ENCODE data around the gene CAMK1D.

CAMK1D gene

GRCh38 chr10:12659706-12660105 is 310.4 kb downstream of the CAMK1D start:
- no peaks in the 10 kb centered on the region for H3K27me3 ChIP-seq (ENCODE audit: insufficient read depth, low read depth, severe bottlenecking)
- no peak for DNase-seq

GRCh38 chr10:12660812-12661211 is 311.5 kb downstream of the CAMK1D start:
- H3K9me3 ChIP-seq (ENCODE audit: severe bottlenecking), result no peaks in the 10 kb centered on the region
- DNase-seq, result no peak
- no peaks in the 10 kb centered on the region for H3K36me3 ChIP-seq

More at GRCh38 chr10:12659706-12660105, 310.4 kb downstream of the CAMK1D start:
- Histone ChIP-seq H3K27ac (no peak overlapping the region), H3K4me3 (ENCODE audit: low read depth, low read length) (no peak overlapping the region), H3K9me3 (ENCODE audit: severe bottlenecking) (no peaks in the 10 kb centered on the region), H3K36me3 (no peaks in the 10 kb centered on the region)
- no peak for TF ChIP-seq CTCF (IDR thresholded peaks at IDR 0.05; ENCODE audit: low read depth, low read length)

GRCh38 chr10:12661671-12662070 is 312.3 kb downstream of the CAMK1D start:
- no peak for TF ChIP-seq CTCF (IDR thresholded peaks at IDR 0.05; ENCODE audit: low read depth, low read length)
- Histone ChIP-seq H3K27ac (no peak overlapping the region), H3K4me3 (ENCODE audit: low read depth, low read length) (no peak overlapping the region), H3K9me3 (ENCODE audit: severe bottlenecking) (no peaks in the 10 kb centered on the region), H3K27me3 (ENCODE audit: insufficient read depth, low read depth, severe bottlenecking) (no peaks in the 10 kb centered on the region), H3K36me3 (no peaks in the 10 kb centered on the region)
- DNase-seq, result no peak

More at GRCh38 chr10:12660812-12661211, 311.5 kb downstream of the CAMK1D start:
- TF ChIP-seq CTCF (IDR thresholded peaks at IDR 0.05; ENCODE audit: low read depth, low read length), result no peak
- H3K27ac ChIP-seq, result no peak overlapping the region
- no peaks in the 10 kb centered on the region for H3K27me3 ChIP-seq (ENCODE audit: insufficient read depth, low read depth, severe bottlenecking)
- no peak overlapping the region for H3K4me3 ChIP-seq (ENCODE audit: low read depth, low read length)

- Histone ChIP-seq H3K9me3 (ENCODE audit: severe bottlenecking) (no peaks in the 10 kb centered on the region), H3K4me3 (ENCODE audit: low read depth, low read length) (no peak overlapping the region), H3K27ac (no peak overlapping the region), H3K36me3 (no peaks in the 10 kb centered on the region), H3K27me3 (ENCODE audit: insufficient read depth, low read depth, severe bottlenecking) (no peaks in the 10 kb centered on the region)
- TF ChIP-seq CTCF (IDR thresholded peaks at IDR 0.05; ENCODE audit: low read depth, low read length), result no peak
- DNase-seq, result no peak
These were observed 314.5 kb downstream of the CAMK1D start for GRCh38 chr10:12663863-12664262.

- H3K27me3 ChIP-seq (ENCODE audit: insufficient read depth, low read depth, severe bottlenecking), result no peaks in the 10 kb centered on the region
- no peaks in the 10 kb centered on the region for H3K9me3 ChIP-seq (ENCODE audit: severe bottlenecking)
- no peak overlapping the region for H3K27ac ChIP-seq
- H3K36me3 ChIP-seq, result no peaks in the 10 kb centered on the region
- no peak for DNase-seq
- no peak overlapping the region for H3K4me3 ChIP-seq (ENCODE audit: low read depth, low read length)
- no peak for TF ChIP-seq CTCF (IDR thresholded peaks at IDR 0.05; ENCODE audit: low read depth, low read length)
These were observed 316.2 kb downstream of the CAMK1D start for GRCh38 chr10:12665501-12665900.

GRCh38 chr10:12667052-12667451 is 317.7 kb downstream of the CAMK1D start:
- no peaks in the 10 kb centered on the region for H3K27me3 ChIP-seq (ENCODE audit: insufficient read depth, low read depth, severe bottlenecking)
- H3K36me3 ChIP-seq, result no peaks in the 10 kb centered on the region
- no peak overlapping the region for H3K27ac ChIP-seq
- TF ChIP-seq CTCF (IDR thresholded peaks at IDR 0.05; ENCODE audit: low read depth, low read length), result no peak
- no peaks in the 10 kb centered on the region for H3K9me3 ChIP-seq (ENCODE audit: severe bottlenecking)
- DNase-seq, result no peak
- no peak overlapping the region for H3K4me3 ChIP-seq (ENCODE audit: low read depth, low read length)

Data from WERI-Rb-1 (cell line).